Measurements from ENCODE around the gene GPRIN3.

DNA sequence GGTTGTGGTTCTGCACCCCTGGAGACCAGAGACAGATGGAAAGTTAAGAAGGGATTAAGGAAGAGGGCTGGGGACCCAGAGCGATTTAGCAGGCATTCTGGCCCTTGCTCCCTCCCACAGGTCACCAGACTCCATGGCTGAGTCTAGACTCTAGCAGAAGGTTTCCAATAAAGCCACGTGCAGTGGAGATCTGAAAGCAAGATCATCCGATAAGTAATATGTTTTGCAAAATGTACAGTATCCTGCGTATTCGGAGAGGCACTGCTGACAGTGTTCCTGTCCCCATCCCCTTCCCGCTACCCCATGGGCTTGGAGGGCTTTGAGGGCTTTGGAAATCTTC is 531 bp upstream of the GPRIN3 start:
- TF ChIP-seq, protein P1, sequence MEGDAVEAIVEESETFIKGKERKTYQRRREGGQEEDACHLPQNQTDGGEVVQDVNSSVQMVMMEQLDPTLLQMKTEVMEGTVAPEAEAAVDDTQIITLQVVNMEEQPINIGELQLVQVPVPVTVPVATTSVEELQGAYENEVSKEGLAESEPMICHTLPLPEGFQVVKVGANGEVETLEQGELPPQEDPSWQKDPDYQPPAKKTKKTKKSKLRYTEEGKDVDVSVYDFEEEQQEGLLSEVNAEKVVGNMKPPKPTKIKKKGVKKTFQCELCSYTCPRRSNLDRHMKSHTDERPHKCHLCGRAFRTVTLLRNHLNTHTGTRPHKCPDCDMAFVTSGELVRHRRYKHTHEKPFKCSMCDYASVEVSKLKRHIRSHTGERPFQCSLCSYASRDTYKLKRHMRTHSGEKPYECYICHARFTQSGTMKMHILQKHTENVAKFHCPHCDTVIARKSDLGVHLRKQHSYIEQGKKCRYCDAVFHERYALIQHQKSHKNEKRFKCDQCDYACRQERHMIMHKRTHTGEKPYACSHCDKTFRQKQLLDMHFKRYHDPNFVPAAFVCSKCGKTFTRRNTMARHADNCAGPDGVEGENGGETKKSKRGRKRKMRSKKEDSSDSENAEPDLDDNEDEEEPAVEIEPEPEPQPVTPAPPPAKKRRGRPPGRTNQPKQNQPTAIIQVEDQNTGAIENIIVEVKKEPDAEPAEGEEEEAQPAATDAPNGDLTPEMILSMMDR (conservative IDR thresholded peaks at IDR 0.05; ENCODE audit: low read length): no peak
- no peak for TF ChIP-seq EZH2phosphoT487 (IDR thresholded peaks at IDR 0.05; ENCODE audit: borderline replicate concordance)

Data from Loucy (cell line).